GM12865 (cell line): Measurements from ENCODE around the gene CABLES2.

Source experiments
- DNase-seq: peaks from one replicate; pipeline ENCODE4 v3.0.0; 2010; ENCODE audit warnings: low read depth
- H3K4me3 ChIP-seq: 2 replicates; pipeline ENCODE4 v1.5.1; 2011; ENCODE audit warnings: mild to moderate bottlenecking, low read depth, low read length, control low read depth
- TF ChIP-seq, protein P1 (sequence below): IDR thresholded peaks from 2 replicates; pipeline ENCODE4 v1.5.1; 2011; ENCODE audit warnings: low read length, control low read depth, low read depth, inconsistent platforms; ENCODE audit not compliant: insufficient read depth; ENCODE audit errors: missing control alignments

Gene CABLES2

DNA sequence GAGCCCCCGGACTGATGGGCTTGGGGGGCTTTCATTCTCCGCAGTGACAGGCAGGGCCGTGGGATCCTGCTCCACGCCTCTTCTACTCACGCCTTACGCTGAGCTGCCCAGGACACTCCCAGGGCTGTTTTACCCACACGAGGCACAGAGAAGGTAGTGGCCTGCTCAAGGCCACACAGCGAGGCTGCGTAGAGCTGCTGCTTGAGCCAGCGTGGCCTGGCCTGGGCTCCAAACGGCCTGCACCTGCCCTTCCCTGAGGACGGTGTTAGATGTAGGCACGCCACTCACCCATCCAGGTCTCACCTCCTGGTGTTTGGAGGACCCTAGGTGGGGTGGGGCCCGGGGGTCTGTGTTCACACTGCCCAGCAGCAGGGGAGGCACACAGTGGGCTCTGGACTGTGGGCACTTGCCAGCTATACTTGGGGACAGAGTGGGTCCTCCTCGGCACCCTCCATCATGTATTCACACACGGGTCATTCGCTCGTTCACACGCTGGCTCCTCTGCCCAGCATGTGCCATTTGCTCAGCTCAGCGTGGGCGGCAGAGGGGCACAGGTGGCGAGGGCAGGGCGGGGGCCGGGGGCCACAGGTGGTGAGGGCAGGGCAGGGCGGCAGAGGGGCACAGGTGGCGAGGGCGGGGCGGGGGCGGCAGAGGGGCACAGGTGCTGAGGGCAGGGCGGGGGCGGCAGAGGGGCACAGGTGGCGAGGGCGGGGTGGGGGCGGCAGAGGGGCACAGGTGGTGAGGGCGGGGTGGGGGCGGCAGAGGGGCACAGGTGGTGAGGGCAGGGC is 38.7 kb upstream of the CABLES2 start:
- H3K4me3 ChIP-seq = no peak overlapping the region
- TF ChIP-seq, protein P1, sequence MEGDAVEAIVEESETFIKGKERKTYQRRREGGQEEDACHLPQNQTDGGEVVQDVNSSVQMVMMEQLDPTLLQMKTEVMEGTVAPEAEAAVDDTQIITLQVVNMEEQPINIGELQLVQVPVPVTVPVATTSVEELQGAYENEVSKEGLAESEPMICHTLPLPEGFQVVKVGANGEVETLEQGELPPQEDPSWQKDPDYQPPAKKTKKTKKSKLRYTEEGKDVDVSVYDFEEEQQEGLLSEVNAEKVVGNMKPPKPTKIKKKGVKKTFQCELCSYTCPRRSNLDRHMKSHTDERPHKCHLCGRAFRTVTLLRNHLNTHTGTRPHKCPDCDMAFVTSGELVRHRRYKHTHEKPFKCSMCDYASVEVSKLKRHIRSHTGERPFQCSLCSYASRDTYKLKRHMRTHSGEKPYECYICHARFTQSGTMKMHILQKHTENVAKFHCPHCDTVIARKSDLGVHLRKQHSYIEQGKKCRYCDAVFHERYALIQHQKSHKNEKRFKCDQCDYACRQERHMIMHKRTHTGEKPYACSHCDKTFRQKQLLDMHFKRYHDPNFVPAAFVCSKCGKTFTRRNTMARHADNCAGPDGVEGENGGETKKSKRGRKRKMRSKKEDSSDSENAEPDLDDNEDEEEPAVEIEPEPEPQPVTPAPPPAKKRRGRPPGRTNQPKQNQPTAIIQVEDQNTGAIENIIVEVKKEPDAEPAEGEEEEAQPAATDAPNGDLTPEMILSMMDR = no peak
- no peak for DNase-seq

DNA sequence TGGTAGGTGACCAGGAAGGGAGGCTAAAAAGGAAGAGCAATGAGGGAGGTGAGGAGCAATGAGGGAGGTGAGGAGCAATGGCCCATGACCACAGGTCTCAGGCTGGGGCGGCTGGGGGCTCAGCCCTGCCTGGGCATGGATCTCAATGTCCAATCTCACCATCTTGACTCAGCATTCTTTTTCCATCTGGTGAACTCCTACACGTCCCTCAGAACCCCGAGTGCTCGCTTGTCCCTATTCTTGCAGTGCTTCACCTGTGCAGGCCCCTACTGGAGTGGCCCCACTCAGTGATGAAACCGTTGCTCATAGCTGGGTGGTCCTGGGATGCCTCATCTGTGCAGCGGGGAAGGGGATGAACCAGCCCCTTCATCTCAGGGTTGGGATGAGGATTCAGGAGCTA is 37.2 kb upstream of the CABLES2 start:
- no peak for DNase-seq
- H3K4me3 ChIP-seq = no peak overlapping the region
- TF ChIP-seq, protein P1 = no peak

DNA sequence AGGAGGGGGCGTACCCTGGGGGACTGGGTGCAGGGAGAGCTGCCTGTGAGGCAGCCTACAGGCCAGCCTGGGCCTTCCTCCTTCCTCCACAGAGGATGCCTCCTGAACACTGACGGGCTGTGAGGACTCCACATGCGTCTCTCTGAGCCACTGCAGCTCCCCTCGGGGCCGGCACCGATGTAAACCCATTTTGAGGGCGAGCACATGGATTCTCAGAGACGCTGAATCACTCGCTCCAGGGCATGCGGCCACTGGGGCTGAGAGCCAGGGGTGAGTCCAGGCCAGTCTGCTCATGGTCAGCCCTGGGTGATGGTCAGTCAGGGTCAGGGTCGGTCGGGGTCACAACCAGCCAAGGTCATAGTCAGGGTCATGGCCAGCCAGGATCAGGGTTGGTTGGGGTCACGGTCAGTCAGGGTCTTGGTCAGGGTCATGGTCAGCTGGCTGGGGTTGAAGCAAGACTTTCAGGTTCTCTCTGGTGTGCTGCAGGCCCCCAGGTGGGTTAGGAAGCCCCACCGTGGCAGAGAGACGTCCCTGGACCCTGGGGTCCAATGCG is 35.0 kb upstream of the CABLES2 start:
- no peak for DNase-seq
- TF ChIP-seq, protein P1 = no peak
- H3K4me3 ChIP-seq = no peak overlapping the region

DNA sequence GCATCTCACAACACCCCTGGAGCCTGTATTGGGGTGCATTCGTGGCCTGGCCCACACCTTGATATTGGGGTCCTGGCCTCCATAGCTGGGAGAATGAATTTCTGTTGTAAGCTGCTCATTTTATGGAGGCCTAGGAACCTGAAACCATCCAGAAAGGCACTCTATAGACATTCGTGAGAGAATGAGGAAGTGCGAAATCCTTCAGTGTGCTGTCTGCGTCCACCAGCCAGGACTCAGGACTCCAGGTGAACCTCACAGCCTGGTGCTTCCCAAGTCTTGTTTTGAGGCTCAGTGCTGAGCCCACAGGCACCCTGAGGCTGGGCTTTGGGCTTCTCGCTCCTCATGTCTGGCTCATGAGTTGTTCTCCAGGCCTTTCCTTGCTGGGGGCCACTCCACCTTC is 32.1 kb upstream of the CABLES2 start:
- TF ChIP-seq, protein P1 = no peak
- H3K4me3 ChIP-seq = no peak overlapping the region
- peak; percentile 22 for DNase-seq

DNA sequence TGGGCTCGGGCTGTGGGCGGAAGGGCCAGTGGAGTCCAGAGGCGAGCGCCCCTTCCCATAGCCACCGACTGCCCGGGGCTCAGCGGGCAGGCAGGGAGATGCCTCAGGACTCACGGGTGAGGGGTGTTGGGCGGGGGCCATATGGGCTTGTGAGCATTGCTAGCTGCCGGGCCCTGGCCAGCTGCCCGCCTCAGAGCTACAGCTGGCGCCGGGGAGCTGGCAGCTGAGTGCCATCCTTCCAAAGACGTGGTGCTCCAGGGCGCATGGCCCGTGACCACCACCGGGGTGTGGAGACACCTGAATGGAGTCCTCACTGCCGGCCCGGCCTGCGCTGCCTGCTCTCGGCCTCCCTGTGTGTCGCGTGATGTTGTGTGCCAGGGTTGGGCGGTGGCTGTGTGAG is 30.8 kb upstream of the CABLES2 start:
- no peak for DNase-seq
- no peak overlapping the region for H3K4me3 ChIP-seq
- TF ChIP-seq, protein P1 = no peak

DNA sequence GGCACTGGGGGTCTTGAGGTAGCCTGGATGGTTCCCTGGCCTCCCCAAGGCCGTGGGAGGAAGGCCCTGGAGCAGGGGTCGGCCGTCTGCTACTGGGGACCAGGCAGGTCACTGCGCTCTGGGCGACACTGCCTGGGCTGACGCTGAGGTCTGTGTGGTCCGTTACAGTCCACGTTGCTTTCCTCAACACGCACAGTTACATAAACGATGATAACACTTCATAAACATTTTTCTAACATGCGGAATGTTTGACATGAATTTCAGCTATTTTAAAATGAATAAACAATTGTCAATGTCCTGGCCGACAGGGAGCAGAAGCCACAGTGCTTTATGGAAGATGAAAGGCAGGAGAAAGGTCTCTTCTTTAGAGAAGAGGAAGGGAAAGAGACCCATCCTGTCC is 30.4 kb upstream of the CABLES2 start:
- TF ChIP-seq, protein P1 = no peak
- no peak overlapping the region for H3K4me3 ChIP-seq
- no peak for DNase-seq
